Panc1 (cell line): Measurements from ENCODE around the gene BOD1.

ENCODE experiments used
- CTCF ChIP-seq: fragments of 450-650 bp; IDR thresholded peaks from 2 replicates; pipeline ENCODE4 v1.5.1; 2017; ENCODE audit warnings: mild to moderate bottlenecking
- POLR2AphosphoS5 ChIP-seq: IDR thresholded peaks from 2 replicates; pipeline ENCODE4 v1.6.1; 2012; ENCODE audit warnings: mild to moderate bottlenecking, low read depth, low read length, moderate library complexity
- REST ChIP-seq, 2 experiments: IDR thresholded peaks; 2 replicates each; pipeline ENCODE4 v1.6.1; 2011 to 2012; ENCODE audit warnings: low read depth in 2 of 2, control low read depth in 1 of 2, low read length in 1 of 2, mild to moderate bottlenecking in 1 of 2, moderate library complexity in 1 of 2; ENCODE audit not compliant: insufficient read depth in 1 of 2
- SIN3A ChIP-seq: IDR thresholded peaks from 2 replicates; pipeline ENCODE4 v1.6.1; 2012; ENCODE audit warnings: low read depth, mild to moderate bottlenecking, low read length, moderate library complexity, borderline replicate concordance; ENCODE audit not compliant: insufficient read depth
- TCF7L2 ChIP-seq: IDR thresholded peaks from 2 replicates; pipeline ENCODE4 v1.6.1; 2011; ENCODE audit warnings: mild to moderate bottlenecking, low read depth, low read length, inconsistent platforms

GRCh38 chr5:173625673-173626504, 9.4 kb upstream of the BOD1 start:
- TF ChIP-seq POLR2AphosphoS5 (no peak), CTCF (no peak), SIN3A (no peak), REST (IDR thresholded peaks at IDR 0.05; ENCODE audit: insufficient read depth in 1 of 2, low read depth in 2 of 2, low read length in 1 of 2) (no peak), TCF7L2 (no peak)
